ENCODE results near the gene LIMCH1.

Gene LIMCH1

GRCh38 chr4:41528512-41529205, 9.3 kb upstream of the LIMCH1 start:
- no peak for DNase-seq (ENCODE audit: low read depth)

- DNase-seq (ENCODE audit: low read depth), result no peak
Measured at GRCh38 chr4:41530741-41531140, 7.2 kb upstream of the LIMCH1 start.

- DNase-seq (ENCODE audit: low read depth), result no peak
Measured at GRCh38 chr4:41532336-41532735, 5.6 kb upstream of the LIMCH1 start.

- DNase-seq (ENCODE audit: low read depth), result no peak
Measured at GRCh38 chr4:41532882-41533281, 5.1 kb upstream of the LIMCH1 start.

GRCh38 chr4:41533680-41534079, 4.3 kb upstream of the LIMCH1 start:
- DNase-seq (ENCODE audit: low read depth), result no peak

GRCh38 chr4:41534404-41534803, 3.6 kb upstream of the LIMCH1 start:
- DNase-seq (ENCODE audit: low read depth), result no peak

- DNase-seq (ENCODE audit: low read depth), result no peak
Measured at GRCh38 chr4:41535911-41536371, 2.0 kb upstream of the LIMCH1 start.

GRCh38 chr4:41537292-41537890, 566 bp upstream of the LIMCH1 start:
- no peak for DNase-seq (ENCODE audit: low read depth)

- DNase-seq (ENCODE audit: low read depth), result no peak
Measured at GRCh38 chr4:41538887-41539498, 1.0 kb downstream of the LIMCH1 start.

GRCh38 chr4:41539711-41540110, 1.8 kb downstream of the LIMCH1 start:
- no peak for DNase-seq (ENCODE audit: low read depth)

GRCh38 chr4:41540687-41541086, 2.7 kb downstream of the LIMCH1 start:
- no peak for DNase-seq (ENCODE audit: low read depth)

- DNase-seq (ENCODE audit: low read depth), result no peak
Measured at GRCh38 chr4:41541687-41542094, 3.7 kb downstream of the LIMCH1 start.

- DNase-seq (ENCODE audit: low read depth), result no peak
Measured at GRCh38 chr4:41542526-41543275, 4.7 kb downstream of the LIMCH1 start.

GRCh38 chr4:41545238-41545637, 7.3 kb downstream of the LIMCH1 start:
- no peak for DNase-seq (ENCODE audit: low read depth)

- DNase-seq (ENCODE audit: low read depth), result no peak
Measured at GRCh38 chr4:41546638-41547037, 8.7 kb downstream of the LIMCH1 start.

- no peak for DNase-seq (ENCODE audit: low read depth)
Measured at GRCh38 chr4:41548305-41548880, 10.4 kb downstream of the LIMCH1 start.

- DNase-seq (ENCODE audit: low read depth), result no peak
Measured at GRCh38 chr4:41549478-41549877, 11.5 kb downstream of the LIMCH1 start.

GRCh38 chr4:41550308-41550707, 12.4 kb downstream of the LIMCH1 start:
- no peak for DNase-seq (ENCODE audit: low read depth)

- DNase-seq (ENCODE audit: low read depth), result no peak
Measured at GRCh38 chr4:41551536-41551935, 13.6 kb downstream of the LIMCH1 start.

- no peak for DNase-seq (ENCODE audit: low read depth)
Measured at GRCh38 chr4:41554905-41555304, 16.9 kb downstream of the LIMCH1 start.

- no peak for DNase-seq (ENCODE audit: low read depth)
Measured at GRCh38 chr4:41556526-41556925, 18.6 kb downstream of the LIMCH1 start.

- no peak for DNase-seq (ENCODE audit: low read depth)
Measured at GRCh38 chr4:41559940-41560516, 22.1 kb downstream of the LIMCH1 start.
